ENCODE results near the gene TTC12.

Gene TTC12

GRCh38 chr11:113405724-113406478 is 91.5 kb downstream of the TTC12 start:
- Histone ChIP-seq H3K9me3 (ENCODE audit: control insufficient read depth, low read length) (no peaks in the 10 kb centered on the region), H3K23ac (ENCODE audit: low read length in 2 of 2) (peak overlapping the region in 1 of 2 experiments; percentile 73), H3K9ac (ENCODE audit: low read length) (no peak overlapping the region), H2BK5ac (ENCODE audit: low read depth, low read length, poor library complexity, severe bottlenecking) (no peak overlapping the region), H3K4ac (ENCODE audit: low read depth in 1 of 2, low read length in 2 of 2) (no peak overlapping the region), H3K4me2 (ENCODE audit: low read length, poor library complexity, severe bottlenecking) (no peak overlapping the region), H4K8ac (ENCODE audit: low read length) (no peak overlapping the region), H3K36me3 (ENCODE audit: control insufficient read depth in 1 of 2, insufficient read depth in 2 of 2, low read depth in 1 of 2, low read length in 2 of 2) (no peaks in the 10 kb centered on the region), H3K79me1 (replicated peaks; ENCODE audit: low read length, poor library complexity, severe bottlenecking) (no peaks in the 10 kb centered on the region), H3K27me3 (ENCODE audit: control insufficient read depth in 1 of 2, insufficient read depth in 1 of 2, low read length in 2 of 2) (peaks cover 0 to 56% of the 10 kb centered on the region in 2 experiments), H3K18ac (ENCODE audit: low read depth in 1 of 2, low read length in 2 of 2) (no peak overlapping the region), H3K4me3 (ENCODE audit: insufficient read depth in 1 of 2, low read depth in 1 of 2, low read length in 2 of 2) (no peak overlapping the region), H3K14ac (ENCODE audit: low read length in 2 of 2) (no peak overlapping the region), H2BK12ac (ENCODE audit: low read length in 2 of 2) (no peak overlapping the region), H2AK5ac (ENCODE audit: low read length, severe bottlenecking) (no peak overlapping the region), H2BK120ac (ENCODE audit: low read depth, low read length) (no peak overlapping the region), H3K27ac (ENCODE audit: low read length, poor library complexity, severe bottlenecking) (no peak overlapping the region), H2AFZ (ENCODE audit: low read depth, low read length) (no peak overlapping the region), H4K91ac (ENCODE audit: low read length) (no peak overlapping the region), H3K4me1 (ENCODE audit: control insufficient read depth, insufficient read depth, low read depth, low read length) (no peaks in the 10 kb centered on the region), H2BK15ac (ENCODE audit: low read depth, poor library complexity, severe bottlenecking) (no peak overlapping the region)
- DNase-seq: no peak
- WGBS: 85% methylated on average over 7 of the region's 7 CpGs

- Histone ChIP-seq H3K79me1 (replicated peaks; ENCODE audit: low read length, poor library complexity, severe bottlenecking) (no peaks in the 10 kb centered on the region), H2BK15ac (ENCODE audit: low read depth, poor library complexity, severe bottlenecking) (no peak overlapping the region), H3K4ac (ENCODE audit: low read depth in 1 of 2, low read length in 2 of 2) (no peak overlapping the region), H3K14ac (ENCODE audit: low read length in 2 of 2) (no peak overlapping the region), H3K4me2 (ENCODE audit: low read length, poor library complexity, severe bottlenecking) (no peak overlapping the region), H3K23ac (ENCODE audit: low read length in 2 of 2) (no peak overlapping the region), H3K4me3 (ENCODE audit: insufficient read depth in 1 of 2, low read depth in 1 of 2, low read length in 2 of 2) (no peak overlapping the region), H2BK5ac (ENCODE audit: low read depth, low read length, poor library complexity, severe bottlenecking) (no peak overlapping the region), H3K27me3 (ENCODE audit: control insufficient read depth in 1 of 2, insufficient read depth in 1 of 2, low read length in 2 of 2) (peaks cover 0 to 57% of the 10 kb centered on the region in 2 experiments), H3K18ac (ENCODE audit: low read depth in 1 of 2, low read length in 2 of 2) (no peak overlapping the region), H2BK120ac (ENCODE audit: low read depth, low read length) (no peak overlapping the region), H3K9me3 (ENCODE audit: control insufficient read depth, low read length) (no peaks in the 10 kb centered on the region), H3K9ac (ENCODE audit: low read length) (no peak overlapping the region), H3K4me1 (ENCODE audit: control insufficient read depth, insufficient read depth, low read depth, low read length) (no peaks in the 10 kb centered on the region), H3K36me3 (ENCODE audit: control insufficient read depth in 1 of 2, insufficient read depth in 2 of 2, low read depth in 1 of 2, low read length in 2 of 2) (no peaks in the 10 kb centered on the region), H2AK5ac (ENCODE audit: low read length, severe bottlenecking) (no peak overlapping the region), H4K8ac (ENCODE audit: low read length) (no peak overlapping the region), H3K27ac (ENCODE audit: low read length, poor library complexity, severe bottlenecking) (no peak overlapping the region), H2BK12ac (ENCODE audit: low read length in 2 of 2) (no peak overlapping the region), H4K91ac (ENCODE audit: low read length) (no peak overlapping the region), H2AFZ (ENCODE audit: low read depth, low read length) (no peak overlapping the region)
- no peak for DNase-seq
- 83% methylated on average over 3 of the region's 3 CpGs for WGBS
Measured at GRCh38 chr11:113407163-113407562, 92.8 kb downstream of the TTC12 start.

- H2BK12ac ChIP-seq (ENCODE audit: low read length in 2 of 2): no peak overlapping the region
- no peak overlapping the region for H2BK15ac ChIP-seq (ENCODE audit: low read depth, poor library complexity, severe bottlenecking)
Measured at GRCh38 chr11:113408206-113408605, 93.8 kb downstream of the TTC12 start.

GRCh38 chr11:113408887-113409286 is 94.5 kb downstream of the TTC12 start:
- no peak overlapping the region for H3K4ac ChIP-seq (ENCODE audit: low read depth in 1 of 2, low read length in 2 of 2)
- no peak overlapping the region for H3K27ac ChIP-seq (ENCODE audit: low read length, poor library complexity, severe bottlenecking)
- no peak overlapping the region for H3K4me2 ChIP-seq (ENCODE audit: low read length, poor library complexity, severe bottlenecking)
- H3K9ac ChIP-seq (ENCODE audit: low read length): no peak overlapping the region
- H2BK15ac ChIP-seq (ENCODE audit: low read depth, poor library complexity, severe bottlenecking): no peak overlapping the region
- H2BK120ac ChIP-seq (ENCODE audit: low read depth, low read length): no peak overlapping the region
- H3K27me3 ChIP-seq (ENCODE audit: control insufficient read depth in 1 of 2, insufficient read depth in 1 of 2, low read length in 2 of 2): peaks cover 0 to 42% of the 10 kb centered on the region in 2 experiments
- H3K79me1 ChIP-seq (replicated peaks; ENCODE audit: low read length, poor library complexity, severe bottlenecking): no peaks in the 10 kb centered on the region
- H3K18ac ChIP-seq (ENCODE audit: low read depth in 1 of 2, low read length in 2 of 2): no peak overlapping the region
- no peak for DNase-seq
- H3K23ac ChIP-seq (ENCODE audit: low read length in 2 of 2): no peak overlapping the region
- WGBS: 81% methylated on average over 9 of the region's 9 CpGs
- no peak overlapping the region for H4K8ac ChIP-seq (ENCODE audit: low read length)
- no peak overlapping the region for H4K91ac ChIP-seq (ENCODE audit: low read length)
- H3K4me1 ChIP-seq (ENCODE audit: control insufficient read depth, insufficient read depth, low read depth, low read length): no peaks in the 10 kb centered on the region
- H3K9me3 ChIP-seq (ENCODE audit: control insufficient read depth, low read length): no peaks in the 10 kb centered on the region
- no peak overlapping the region for H3K4me3 ChIP-seq (ENCODE audit: insufficient read depth in 1 of 2, low read depth in 1 of 2, low read length in 2 of 2)
- no peak overlapping the region for H2AFZ ChIP-seq (ENCODE audit: low read depth, low read length)
- H2BK12ac ChIP-seq (ENCODE audit: low read length in 2 of 2): no peak overlapping the region
- H3K36me3 ChIP-seq (ENCODE audit: control insufficient read depth in 1 of 2, insufficient read depth in 2 of 2, low read depth in 1 of 2, low read length in 2 of 2): no peaks in the 10 kb centered on the region
- H2BK5ac ChIP-seq (ENCODE audit: low read depth, low read length, poor library complexity, severe bottlenecking): no peak overlapping the region
- H3K14ac ChIP-seq (ENCODE audit: low read length in 2 of 2): no peak overlapping the region
- no peak overlapping the region for H2AK5ac ChIP-seq (ENCODE audit: low read length, severe bottlenecking)

More at GRCh38 chr11:113408206-113408605, 93.8 kb downstream of the TTC12 start:
- Histone ChIP-seq H3K18ac (ENCODE audit: low read depth in 1 of 2, low read length in 2 of 2) (no peak overlapping the region), H2BK5ac (ENCODE audit: low read depth, low read length, poor library complexity, severe bottlenecking) (no peak overlapping the region), H4K8ac (ENCODE audit: low read length) (no peak overlapping the region), H3K9me3 (ENCODE audit: control insufficient read depth, low read length) (no peaks in the 10 kb centered on the region), H3K27me3 (ENCODE audit: control insufficient read depth in 1 of 2, insufficient read depth in 1 of 2, low read length in 2 of 2) (peaks cover 0 to 47% of the 10 kb centered on the region in 2 experiments), H2AFZ (ENCODE audit: low read depth, low read length) (no peak overlapping the region), H3K9ac (ENCODE audit: low read length) (no peak overlapping the region), H3K23ac (ENCODE audit: low read length in 2 of 2) (no peak overlapping the region), H3K4ac (ENCODE audit: low read depth in 1 of 2, low read length in 2 of 2) (no peak overlapping the region), H3K4me2 (ENCODE audit: low read length, poor library complexity, severe bottlenecking) (no peak overlapping the region), H3K4me1 (ENCODE audit: control insufficient read depth, insufficient read depth, low read depth, low read length) (no peaks in the 10 kb centered on the region), H2AK5ac (ENCODE audit: low read length, severe bottlenecking) (no peak overlapping the region), H3K27ac (ENCODE audit: low read length, poor library complexity, severe bottlenecking) (no peak overlapping the region), H3K79me1 (replicated peaks; ENCODE audit: low read length, poor library complexity, severe bottlenecking) (no peaks in the 10 kb centered on the region), H3K36me3 (ENCODE audit: control insufficient read depth in 1 of 2, insufficient read depth in 2 of 2, low read depth in 1 of 2, low read length in 2 of 2) (no peaks in the 10 kb centered on the region), H3K14ac (ENCODE audit: low read length in 2 of 2) (no peak overlapping the region), H2BK120ac (ENCODE audit: low read depth, low read length) (no peak overlapping the region), H4K91ac (ENCODE audit: low read length) (no peak overlapping the region), H3K4me3 (ENCODE audit: insufficient read depth in 1 of 2, low read depth in 1 of 2, low read length in 2 of 2) (no peak overlapping the region)
- DNase-seq: no peak
- WGBS: 58% methylated on average over 9 of the region's 9 CpGs

All from mesenchymal stem cell (in vitro differentiated cells and primary cell).